Right forelimb (tissue), 1 donor: Measurements from ENCODE around the gene LYSMD2.

Experiments
- DNase-seq: peaks from one replicate; pipeline ENCODE4 v3.0.0-alpha.2; 2018

The LYSMD2 gene

GRCh38 chr15:51718746-51719145 lies 18.7 kb downstream of the LYSMD2 start:
- DNase-seq, result no peak

GRCh38 chr15:51718219-51718618 lies 19.2 kb downstream of the LYSMD2 start:
- DNase-seq, result no peak

GRCh38 chr15:51714911-51715310 lies 22.5 kb downstream of the LYSMD2 start:
- no peak for DNase-seq

- DNase-seq, result no peak
These were observed 23.3 kb downstream of the LYSMD2 start for GRCh38 chr15:51714162-51714561.

GRCh38 chr15:51709031-51709430 lies 28.4 kb downstream of the LYSMD2 start:
- DNase-seq, result no peak

- peak; percentile 51 for DNase-seq
These were observed 29.4 kb downstream of the LYSMD2 start for GRCh38 chr15:51708013-51708412.

GRCh38 chr15:51706926-51707608 lies 30.4 kb downstream of the LYSMD2 start:
- DNase-seq, result no peak

GRCh38 chr15:51706291-51706690 lies 31.2 kb downstream of the LYSMD2 start:
- no peak for DNase-seq

- no peak for DNase-seq
These were observed 34.7 kb downstream of the LYSMD2 start for GRCh38 chr15:51702710-51703109.

- DNase-seq, result no peak
These were observed 38.1 kb downstream of the LYSMD2 start for GRCh38 chr15:51699373-51699772.

- DNase-seq, result no peak
These were observed 40.3 kb downstream of the LYSMD2 start for GRCh38 chr15:51697163-51697562.

- DNase-seq, result no peak
These were observed 40.9 kb downstream of the LYSMD2 start for GRCh38 chr15:51696566-51696965.

- DNase-seq, result no peak
These were observed 45.3 kb downstream of the LYSMD2 start for GRCh38 chr15:51692154-51692553.

GRCh38 chr15:51688863-51689262 lies 48.6 kb downstream of the LYSMD2 start:
- no peak for DNase-seq

- no peak for DNase-seq
These were observed 49.9 kb downstream of the LYSMD2 start for GRCh38 chr15:51687565-51687964.

GRCh38 chr15:51681303-51681963 lies 56.0 kb downstream of the LYSMD2 start, which contains the start of gene SCG3:
Gene SCG3 (plus strand): TSS chr15:51681503. CDS start chr15:51681756, 253 bp downstream.
- DNase-seq, result peak; percentile 88

- DNase-seq, result no peak
These were observed 57.1 kb downstream of the LYSMD2 start for GRCh38 chr15:51680321-51680720.

GRCh38 chr15:51678096-51678495 lies 59.4 kb downstream of the LYSMD2 start:
- DNase-seq, result no peak

- DNase-seq, result no peak
These were observed 60.0 kb downstream of the LYSMD2 start for GRCh38 chr15:51677452-51677851.

- no peak for DNase-seq
These were observed 60.4 kb downstream of the LYSMD2 start for GRCh38 chr15:51677021-51677420.

GRCh38 chr15:51675234-51675633 lies 62.2 kb downstream of the LYSMD2 start:
- no peak for DNase-seq
